Heart right ventricle (tissue), 16 donors: Measurements from ENCODE around the gene ARIH2. TPM values are rescaled to one million over a fixed set of nuclear protein-coding genes. Genes with fewer than 3 reads are reported as not detected.

Experiments used
- ATAC-seq, 8 donors: fragments of 200-7000 bp; cut with Tn5 transposase; one replicate each; pipeline ENCODE4 v1.9.1; 2020; ENCODE audit warnings: mild to moderate bottlenecking in 8 of 8, moderate library complexity in 8 of 8, moderate number of reproducible peaks in 1 of 8
- DNase-seq, 2 donors: peaks; one replicate each; pipeline ENCODE4 v3.0.0-alpha.2; 2020
- H3K27ac ChIP-seq, 10 donors: fragments of 200-600 bp; sonication (generic) in 2 of 10; one replicate each; pipeline versions ENCODE4 v1.5.0 to v1.8.0; 2020 to 2022; ENCODE audit warnings: mild to moderate bottlenecking in 3 of 10
- H3K27me3 ChIP-seq, 7 donors: fragments of 200-600 bp; one replicate each; pipeline ENCODE4 v1.8.0; 2021 to 2022; ENCODE audit warnings: mild to moderate bottlenecking in 2 of 7
- H3K36me3 ChIP-seq, 9 donors: fragments of 200-600 bp; sonication (generic) in 1 of 9; one replicate each; pipeline versions ENCODE4 v1.5.0 to v1.8.0; 2020 to 2022; ENCODE audit warnings: mild to moderate bottlenecking in 2 of 9
- H3K4me1 ChIP-seq, 9 donors: fragments of 200-600 bp; sonication (generic) in 1 of 9; one replicate each; pipeline versions ENCODE4 v1.5.0 to v1.8.0; 2020 to 2022; ENCODE audit warnings: mild to moderate bottlenecking in 4 of 9
- H3K4me3 ChIP-seq, 10 donors: fragments of 200-600 bp; sonication (generic) in 2 of 10; one replicate each; pipeline versions ENCODE4 v1.5.0 to v1.8.0; 2020 to 2022; ENCODE audit warnings: mild to moderate bottlenecking in 7 of 10, moderate library complexity in 2 of 10
- H3K9me3 ChIP-seq, 11 donors: fragments of 200-600 bp in 10 of 11; sonication (generic) in 2 of 11; one replicate each; pipeline versions ENCODE4 v1.5.0 to v1.8.0; 2013 to 2022; ENCODE audit warnings: mild to moderate bottlenecking in 2 of 11, control low read depth in 1 of 11, moderate library complexity in 1 of 11
- WGBS, 2 donors: extraction: QIAGEN DNeasy Blood & Tissue Kit; methylation state at CpG; one replicate each; pipeline ENCODE4 v1.1.7; 2013; ENCODE audit warnings: inconsistent platforms in 1 of 2; 5-methylcytosine and 5-hydroxymethylcytosine counted together
- intact Hi-C, 10 donors: fragments of 100-400 bp; cut with DNase I; formaldehyde crosslinking; loops; one replicate each; pipeline versions ENCODE4 v1.11.1 to v1.14.2; 2022
- polyA plus RNA-seq, 2 donors: library from polyadenylated mRNA; stranded (reverse); fragments of 200-250 nt; gene quantifications; one replicate each; pipeline ENCODE4 v1.2.3, GENCODE V29; 2013
- total RNA-seq, 10 donors: library from RNA; stranded (reverse); fragmentation: NEBNext Ultra II Directional in 3 of 10; extraction: Animal tissue kit (Norgen Biotek cat#: 25700) in 3 of 10; gene quantifications; one replicate each; pipeline versions ENCODE4 v1.2.1 to v1.2.4, GENCODE V29; 2021 to 2023
- TF ChIP-seq, protein P1 (sequence below), 9 donors: fragments of 200-600 bp; sonication (generic) in 2 of 9; IDR thresholded peaks; one replicate each; pipeline versions ENCODE4 v1.5.0 to v1.8.0; 2021 to 2022; ENCODE audit warnings: antibody characterized with exemption in 9 of 9, mild to moderate bottlenecking in 5 of 9, moderate library complexity in 1 of 9
- donor health status: Arrhythmogenic right ventricular cardiomyopathy.
- donor health status: ischemic (EF 13 %, LVEDD 7.1; RV severe dilation, severe dysfunction).
- donor health status: healthy with polysubstance abuse.
- donor health status: DM: no; HTN: yes; CAD: no.
- donor health status: DM: no; HTN: no; CAD: no.
- donor health status: ischemic (EF 25% LVEDD 6.9; RV normal size, moderate dysfunction).
- donor health status: ischemic (EF 25% LVEDD 5.7; RV mildly dilated, moderate dysfunction).
- donor health status: healthy.
- donor health status: DM: yes; HTN: yes; CAD: no.
- donor health status: Ischemic cardiomyopathy.
- donor health status: ischemic (EF 35%, LVEDD 5.7; RV mildly dilated, moderate dysfunction).
- donor health status: nonischemic (EF 11% LVEDD 7.7; RV severe dilation, severe dysfunction).
- donor health status: DM: yes; HTN: yes; CAD: no.
- donor health status: PGD.
- donor health status: ischemic (EF 29% LVEDD 5.4; RV normal size, mild dysfunction).
- donor health status: nonischemic (EF 23%, LVEDD 6.1; RV moderate dilation, normal function).

ARIH2 gene
- total and polyA plus RNA-seq, 12 donors, result 41.9 to 177 (median 138) TPM

DNA sequence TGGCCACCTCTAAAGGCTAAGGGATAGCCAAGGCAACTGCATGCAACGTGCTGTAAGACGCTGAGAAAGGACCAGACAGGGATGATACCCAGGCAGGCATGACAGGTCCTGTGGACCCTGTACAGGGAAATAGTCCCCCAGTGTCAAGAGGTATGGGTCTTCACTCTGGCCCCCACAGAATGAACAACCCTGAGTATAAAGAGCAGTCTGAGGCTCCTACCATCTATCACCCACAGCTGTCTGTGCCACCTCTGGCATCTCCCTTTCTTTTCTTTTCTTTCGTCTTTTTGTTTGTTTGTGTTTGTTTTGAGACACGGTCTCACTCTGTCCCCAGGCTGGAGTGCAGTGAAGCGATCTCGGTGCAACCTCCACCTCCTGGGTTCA is 38.7 kb upstream of the ARIH2 start:
- Histone ChIP-seq H3K27ac (no peak overlapping the region), H3K36me3 (peaks cover 0 to 92% (median 7%) of the 10 kb centered on the region in 9 donors), H3K9me3 (no peaks in the 10 kb centered on the region), H3K4me3 (no peak overlapping the region), H3K4me1 (peaks cover 0 to 17% (median 10%) of the 10 kb centered on the region in 9 donors), H3K27me3 (no peaks in the 10 kb centered on the region)
- ATAC-seq, result no peak
- no peak for DNase-seq
- TF ChIP-seq, protein P1, sequence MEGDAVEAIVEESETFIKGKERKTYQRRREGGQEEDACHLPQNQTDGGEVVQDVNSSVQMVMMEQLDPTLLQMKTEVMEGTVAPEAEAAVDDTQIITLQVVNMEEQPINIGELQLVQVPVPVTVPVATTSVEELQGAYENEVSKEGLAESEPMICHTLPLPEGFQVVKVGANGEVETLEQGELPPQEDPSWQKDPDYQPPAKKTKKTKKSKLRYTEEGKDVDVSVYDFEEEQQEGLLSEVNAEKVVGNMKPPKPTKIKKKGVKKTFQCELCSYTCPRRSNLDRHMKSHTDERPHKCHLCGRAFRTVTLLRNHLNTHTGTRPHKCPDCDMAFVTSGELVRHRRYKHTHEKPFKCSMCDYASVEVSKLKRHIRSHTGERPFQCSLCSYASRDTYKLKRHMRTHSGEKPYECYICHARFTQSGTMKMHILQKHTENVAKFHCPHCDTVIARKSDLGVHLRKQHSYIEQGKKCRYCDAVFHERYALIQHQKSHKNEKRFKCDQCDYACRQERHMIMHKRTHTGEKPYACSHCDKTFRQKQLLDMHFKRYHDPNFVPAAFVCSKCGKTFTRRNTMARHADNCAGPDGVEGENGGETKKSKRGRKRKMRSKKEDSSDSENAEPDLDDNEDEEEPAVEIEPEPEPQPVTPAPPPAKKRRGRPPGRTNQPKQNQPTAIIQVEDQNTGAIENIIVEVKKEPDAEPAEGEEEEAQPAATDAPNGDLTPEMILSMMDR (IDR thresholded peaks at IDR 0.05), result no peak
- 91 to 95% methylated on average over 6 of the region's 6 CpGs for WGBS, 2 donors
- intact Hi-C loops, result no loop called here

DNA sequence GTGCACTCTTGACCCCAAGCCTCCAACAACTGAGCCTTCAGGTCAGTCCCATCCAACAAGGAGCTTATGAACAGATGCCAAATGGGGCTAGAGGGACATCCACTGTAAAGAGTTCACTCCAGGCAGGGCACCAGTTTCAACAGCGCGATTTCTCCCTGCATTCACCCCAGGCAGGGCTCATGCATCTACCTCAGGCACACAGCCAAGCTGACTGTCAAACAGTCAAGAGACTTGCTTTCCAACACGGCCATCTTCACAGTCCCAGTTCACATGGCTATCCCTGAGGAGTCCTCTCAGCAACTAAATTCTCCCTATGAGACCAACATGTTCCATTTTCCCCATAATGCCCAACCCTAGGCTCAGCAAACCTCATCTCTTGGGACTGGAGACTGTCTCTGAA is 37.6 kb upstream of the ARIH2 start:
- DNase-seq (peak in 1 of 2 donors; percentile 13), ATAC-seq (peak in 6 of 8 donors; percentile 56 to 78 (median 72))
- 53 to 58% methylated on average over 3 of the region's 3 CpGs for WGBS, 2 donors
- H3K27ac ChIP-seq, result peak overlapping the region in 4 of 10 donors; percentile 2 to 32 (median 12)
- no peak overlapping the region for H3K4me3 ChIP-seq
- no peaks in the 10 kb centered on the region for H3K9me3 ChIP-seq
- H3K36me3 ChIP-seq, result peaks cover 0 to 92% (median 15%) of the 10 kb centered on the region in 9 donors
- peaks cover 0 to 17% (median 10%) of the 10 kb centered on the region in 9 donors for H3K4me1 ChIP-seq
- TF ChIP-seq, protein P1 (IDR thresholded peaks at IDR 0.05), result no peak
- intact Hi-C loops, result no loop called here
- no peaks in the 10 kb centered on the region for H3K27me3 ChIP-seq

GRCh38 chr3:48881652-48882114 is 37.0 kb upstream of the ARIH2 start:
- Histone ChIP-seq H3K4me1 (peaks cover 0 to 17% (median 10%) of the 10 kb centered on the region in 9 donors), H3K27ac (peak overlapping the region in 6 of 10 donors; percentile 2 to 32 (median 22)), H3K4me3 (no peak overlapping the region), H3K9me3 (no peaks in the 10 kb centered on the region), H3K27me3 (no peaks in the 10 kb centered on the region), H3K36me3 (peaks cover 0 to 92% (median 15%) of the 10 kb centered on the region in 9 donors)
- no peak for DNase-seq
- intact Hi-C loops, result no loop called here
- TF ChIP-seq, protein P1 (IDR thresholded peaks at IDR 0.05), result no peak
- 53 to 72% methylated on average over 5 of the region's 5 CpGs for WGBS, 2 donors
- ATAC-seq, result peak; percentile 49 to 77 (median 59)

- peaks cover 0 to 83% (median 15%) of the 10 kb centered on the region in 9 donors for H3K36me3 ChIP-seq
- H3K27me3 ChIP-seq, result no peaks in the 10 kb centered on the region
- DNase-seq (no peak), ATAC-seq (no peak)
- intact Hi-C loops, result no loop called here
- TF ChIP-seq, protein P1 (IDR thresholded peaks at IDR 0.05), result no peak
- no peaks in the 10 kb centered on the region for H3K9me3 ChIP-seq
- H3K4me3 ChIP-seq, result no peak overlapping the region
- H3K4me1 ChIP-seq, result peaks cover 0 to 15% (median 10%) of the 10 kb centered on the region in 9 donors
- H3K27ac ChIP-seq, result no peak overlapping the region
Observed at GRCh38 chr3:48885753-48886152, 32.9 kb upstream of the ARIH2 start.
